HG02623 (cell line): ENCODE data around the gene SCAF1.

ENCODE experiments used
- ATAC-seq: cut with Tn5 transposase; IDR thresholded peaks from one replicate; pipeline ENCODE4 v1.9.1; 2021; ENCODE audit warnings: moderate library complexity; ENCODE audit not compliant: unreplicated experiment

SCAF1 gene, protein sequence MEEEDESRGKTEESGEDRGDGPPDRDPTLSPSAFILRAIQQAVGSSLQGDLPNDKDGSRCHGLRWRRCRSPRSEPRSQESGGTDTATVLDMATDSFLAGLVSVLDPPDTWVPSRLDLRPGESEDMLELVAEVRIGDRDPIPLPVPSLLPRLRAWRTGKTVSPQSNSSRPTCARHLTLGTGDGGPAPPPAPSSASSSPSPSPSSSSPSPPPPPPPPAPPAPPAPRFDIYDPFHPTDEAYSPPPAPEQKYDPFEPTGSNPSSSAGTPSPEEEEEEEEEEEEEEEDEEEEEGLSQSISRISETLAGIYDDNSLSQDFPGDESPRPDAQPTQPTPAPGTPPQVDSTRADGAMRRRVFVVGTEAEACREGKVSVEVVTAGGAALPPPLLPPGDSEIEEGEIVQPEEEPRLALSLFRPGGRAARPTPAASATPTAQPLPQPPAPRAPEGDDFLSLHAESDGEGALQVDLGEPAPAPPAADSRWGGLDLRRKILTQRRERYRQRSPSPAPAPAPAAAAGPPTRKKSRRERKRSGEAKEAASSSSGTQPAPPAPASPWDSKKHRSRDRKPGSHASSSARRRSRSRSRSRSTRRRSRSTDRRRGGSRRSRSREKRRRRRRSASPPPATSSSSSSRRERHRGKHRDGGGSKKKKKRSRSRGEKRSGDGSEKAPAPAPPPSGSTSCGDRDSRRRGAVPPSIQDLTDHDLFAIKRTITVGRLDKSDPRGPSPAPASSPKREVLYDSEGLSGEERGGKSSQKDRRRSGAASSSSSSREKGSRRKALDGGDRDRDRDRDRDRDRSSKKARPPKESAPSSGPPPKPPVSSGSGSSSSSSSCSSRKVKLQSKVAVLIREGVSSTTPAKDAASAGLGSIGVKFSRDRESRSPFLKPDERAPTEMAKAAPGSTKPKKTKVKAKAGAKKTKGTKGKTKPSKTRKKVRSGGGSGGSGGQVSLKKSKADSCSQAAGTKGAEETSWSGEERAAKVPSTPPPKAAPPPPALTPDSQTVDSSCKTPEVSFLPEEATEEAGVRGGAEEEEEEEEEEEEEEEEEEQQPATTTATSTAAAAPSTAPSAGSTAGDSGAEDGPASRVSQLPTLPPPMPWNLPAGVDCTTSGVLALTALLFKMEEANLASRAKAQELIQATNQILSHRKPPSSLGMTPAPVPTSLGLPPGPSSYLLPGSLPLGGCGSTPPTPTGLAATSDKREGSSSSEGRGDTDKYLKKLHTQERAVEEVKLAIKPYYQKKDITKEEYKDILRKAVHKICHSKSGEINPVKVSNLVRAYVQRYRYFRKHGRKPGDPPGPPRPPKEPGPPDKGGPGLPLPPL

DNA sequence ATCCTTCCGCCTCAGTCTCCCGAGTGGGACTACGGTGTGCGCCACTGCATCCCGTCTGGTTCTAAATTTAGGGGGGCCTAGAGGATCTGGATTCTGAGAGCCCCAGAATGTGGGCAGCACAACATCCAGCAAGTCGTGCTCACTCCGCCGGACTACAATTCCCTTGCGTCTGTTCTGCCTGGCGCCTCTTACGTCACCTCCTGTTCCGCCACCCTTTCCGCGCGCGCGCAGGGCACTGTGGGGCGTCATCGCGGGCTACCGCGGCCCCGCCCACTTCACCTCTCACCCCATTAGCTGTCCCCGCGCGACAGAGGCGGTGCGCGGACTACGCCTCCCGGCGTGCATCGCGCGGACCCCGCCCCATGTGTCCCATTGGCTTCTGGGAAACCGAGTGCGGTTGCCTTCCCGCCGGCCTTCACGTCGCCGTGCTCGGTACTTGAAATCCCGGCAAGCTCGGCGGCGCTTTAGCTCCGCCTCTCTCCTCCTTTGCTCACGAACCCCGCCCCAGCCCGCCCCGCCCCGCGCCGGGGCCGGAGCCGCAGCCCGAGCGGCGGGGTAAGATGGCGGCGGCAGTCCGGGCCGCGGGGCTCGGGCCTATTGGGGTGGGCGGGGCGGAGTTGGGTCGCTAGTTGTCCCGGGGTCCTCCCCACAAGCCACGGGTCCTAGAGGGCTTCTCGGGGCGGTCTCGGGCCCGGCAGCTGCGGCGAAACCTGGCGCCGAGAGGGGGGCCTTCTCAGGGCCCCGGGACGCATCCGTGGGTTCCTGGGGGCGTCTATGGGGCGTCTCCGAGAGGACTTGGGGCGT, at the start of gene SCAF1:
Gene SCAF1, plus strand, starts transcription at position 522 of the 804 bp plus-strand sequence. CDS start 2,818 bp downstream, outside the sequence.
- ATAC-seq: peak; percentile 47

DNA sequence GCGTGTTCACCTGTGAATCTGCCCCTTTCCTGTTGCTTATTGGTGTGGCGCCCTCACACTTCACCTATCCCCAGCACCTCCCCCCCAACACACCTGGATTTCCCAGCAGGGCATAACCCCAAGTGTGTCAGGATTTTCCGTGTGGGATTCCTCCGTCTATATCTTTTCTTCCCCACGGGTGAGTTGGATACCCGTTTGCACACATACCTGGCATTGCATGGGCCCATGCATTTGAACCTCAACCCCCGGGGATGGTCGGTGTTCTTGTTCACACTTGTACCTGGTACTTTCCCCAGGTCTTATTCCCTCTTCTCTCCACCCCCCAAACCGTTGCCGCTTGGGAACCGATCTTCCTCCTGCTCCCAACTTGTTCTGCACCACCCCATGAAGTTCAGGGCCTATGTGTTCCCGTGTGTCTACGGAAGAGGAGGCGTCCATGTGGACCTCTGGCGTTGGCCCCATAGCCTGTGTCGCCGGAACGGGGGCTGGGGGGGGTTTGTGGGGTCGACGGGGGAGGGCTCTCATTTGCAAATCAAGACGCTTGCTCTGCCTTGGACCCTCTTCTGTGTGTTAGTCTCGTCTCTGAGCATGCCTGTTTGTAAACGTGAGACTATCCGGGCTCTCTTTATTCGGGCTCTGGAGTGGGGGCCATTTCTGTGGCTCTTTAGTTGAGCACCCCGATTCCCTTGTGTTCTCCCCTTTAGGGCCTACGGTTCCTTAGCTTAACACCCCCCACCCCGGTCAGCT, 49.4 kb upstream of the SCAF1 start:
- ATAC-seq: no peak

DNA sequence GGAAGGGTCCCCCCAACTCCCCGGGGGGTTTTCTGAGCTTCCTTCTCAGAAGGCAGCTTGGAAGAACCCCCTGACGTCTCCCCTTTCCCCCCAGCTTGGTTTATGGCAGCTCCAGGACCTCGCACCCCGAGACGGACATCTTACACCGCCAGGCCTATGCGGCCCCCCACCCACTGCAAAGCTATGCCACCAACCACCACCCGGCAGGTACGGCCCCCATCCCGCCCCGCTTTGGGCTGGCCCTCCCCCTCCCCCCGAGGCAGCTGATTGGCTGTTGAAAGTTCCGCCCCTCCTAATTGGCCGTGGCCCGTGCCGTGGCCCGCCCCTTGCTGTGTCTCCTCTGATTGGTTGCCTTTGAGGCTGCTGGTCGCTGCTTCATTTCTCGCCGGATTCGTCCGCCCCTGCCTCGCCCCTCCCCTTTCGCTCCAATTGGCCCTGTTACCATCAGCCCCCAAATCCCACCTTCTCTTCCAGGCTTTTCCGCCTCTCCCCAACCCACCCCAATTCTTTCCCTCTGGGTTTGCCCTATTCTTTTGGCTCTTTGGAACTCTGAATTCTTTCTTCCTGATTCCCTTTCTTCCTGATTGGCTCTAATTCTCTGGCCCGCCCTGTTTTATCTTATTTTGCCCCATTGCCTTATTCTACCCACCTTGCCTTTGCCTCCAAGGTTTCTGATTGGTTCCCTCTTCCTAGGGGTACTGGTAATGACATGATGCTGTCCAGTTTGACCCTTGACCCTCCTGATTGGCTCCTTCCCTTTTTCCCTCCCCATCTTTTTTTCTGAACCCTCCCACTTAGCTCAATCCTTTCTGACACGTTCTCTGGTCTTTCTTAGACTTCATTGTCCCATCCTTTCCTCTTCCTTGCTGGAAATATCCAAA, 48.5 kb upstream of the SCAF1 start:
- ATAC-seq: peak; percentile 46

DNA sequence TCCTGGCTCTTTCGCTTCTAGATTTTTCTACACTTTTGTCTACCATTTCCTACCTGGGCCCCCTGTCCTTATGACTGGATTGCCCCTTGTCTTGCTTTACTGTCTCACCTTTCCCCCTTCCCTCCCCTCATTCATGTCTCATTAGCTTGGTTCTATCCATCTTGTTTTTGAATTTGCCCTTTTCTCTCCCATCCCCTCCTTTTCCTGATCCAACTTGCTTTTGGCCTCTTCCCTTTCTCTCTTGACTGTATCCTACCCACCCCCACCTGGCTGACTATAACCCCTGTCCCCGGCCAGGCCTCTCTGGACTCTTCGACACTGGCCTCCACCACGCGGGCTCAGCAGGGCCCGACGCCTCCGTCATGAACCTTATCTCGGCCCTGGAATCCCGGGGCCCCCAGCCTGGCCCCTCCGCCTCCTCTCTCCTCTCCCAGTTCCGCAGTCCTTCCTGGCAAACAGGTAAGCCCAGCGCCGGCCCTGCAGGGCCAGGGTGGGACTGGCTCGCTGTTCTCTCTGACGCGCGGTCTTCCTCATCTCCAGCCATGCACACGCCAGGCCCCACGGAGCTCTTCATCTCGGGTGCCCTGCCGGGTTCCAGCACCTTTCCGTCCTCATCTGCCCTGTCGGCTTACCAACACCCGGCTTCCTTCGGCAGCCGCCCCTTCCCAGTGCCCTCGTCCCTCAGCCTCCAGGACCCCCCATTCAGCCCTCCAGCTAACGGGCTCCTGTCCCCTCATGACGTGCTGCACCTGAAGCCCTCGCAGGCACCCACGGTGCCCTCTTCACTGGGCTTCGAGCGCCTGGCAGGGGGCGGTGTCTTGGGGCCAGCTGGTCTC, 47.6 kb upstream of the SCAF1 start:
- ATAC-seq: no peak

DNA sequence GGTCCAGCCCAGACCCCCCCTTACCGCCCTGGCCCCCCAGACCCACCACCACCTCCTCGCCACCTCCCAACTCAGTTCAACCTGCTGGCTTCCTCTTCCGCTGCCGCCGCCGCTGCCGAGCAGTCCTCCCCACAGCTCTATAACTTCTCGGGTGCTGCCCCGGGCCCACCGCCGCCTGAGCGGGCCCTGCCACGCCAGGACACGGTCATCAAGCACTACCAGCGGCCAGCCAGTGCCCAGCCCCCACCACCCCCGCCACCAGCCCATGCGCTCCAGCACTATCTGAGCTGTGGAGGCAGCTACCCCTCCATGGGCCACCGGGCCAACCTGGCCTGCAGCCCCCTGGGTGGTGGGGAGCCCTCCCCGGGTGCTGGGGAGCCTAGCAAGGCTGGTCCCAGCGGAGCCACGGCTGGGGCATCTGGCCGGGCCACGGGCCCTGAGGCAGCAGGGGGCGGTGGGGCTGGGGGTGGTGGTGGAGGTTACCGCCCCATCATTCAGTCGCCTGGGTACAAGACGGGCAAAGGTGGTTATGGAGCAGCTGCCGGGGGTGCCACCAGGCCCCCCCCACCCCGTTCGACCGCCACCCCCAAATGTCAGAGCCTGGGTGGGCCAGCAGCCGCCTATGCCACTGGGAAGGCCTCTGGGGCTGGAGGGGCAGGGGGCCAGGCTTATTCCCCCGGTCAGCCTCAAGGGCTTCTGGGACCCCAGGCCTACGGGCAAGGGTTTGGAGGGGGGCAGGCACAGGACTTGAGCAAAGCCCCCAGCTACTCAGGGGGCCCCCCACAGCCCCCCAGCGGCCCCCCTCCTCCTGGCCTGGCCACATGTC, 46.8 kb upstream of the SCAF1 start:
- ATAC-seq: no peak

DNA sequence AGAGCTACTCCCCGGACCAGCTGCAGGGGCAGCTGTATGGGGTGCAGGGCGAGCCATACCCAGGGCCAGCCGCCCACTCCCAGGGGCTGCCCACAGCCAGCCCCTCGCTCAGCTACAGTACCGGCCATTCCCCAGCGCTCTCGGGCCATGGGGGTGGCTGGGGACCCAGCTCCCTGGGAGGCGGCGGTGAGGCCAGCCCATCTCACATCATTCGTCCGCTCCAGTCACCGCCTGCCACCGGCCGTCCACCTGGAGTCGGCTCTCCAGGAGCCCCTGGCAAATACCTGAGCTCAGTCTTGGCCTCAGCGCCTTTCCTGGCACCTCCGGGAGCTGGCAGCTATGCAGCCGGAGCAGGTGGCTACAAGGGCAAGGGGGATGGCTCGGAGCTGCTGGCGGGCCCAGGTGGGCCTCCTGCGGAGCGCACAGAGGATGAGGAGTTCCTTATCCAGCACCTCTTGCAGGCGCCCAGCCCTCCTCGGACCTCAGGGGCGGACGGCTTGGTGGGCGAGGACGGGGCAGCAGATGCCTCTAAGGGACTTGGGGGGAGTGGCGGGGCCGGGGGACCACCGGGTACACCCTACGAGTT, 46.1 kb upstream of the SCAF1 start:
- ATAC-seq: no peak

DNA sequence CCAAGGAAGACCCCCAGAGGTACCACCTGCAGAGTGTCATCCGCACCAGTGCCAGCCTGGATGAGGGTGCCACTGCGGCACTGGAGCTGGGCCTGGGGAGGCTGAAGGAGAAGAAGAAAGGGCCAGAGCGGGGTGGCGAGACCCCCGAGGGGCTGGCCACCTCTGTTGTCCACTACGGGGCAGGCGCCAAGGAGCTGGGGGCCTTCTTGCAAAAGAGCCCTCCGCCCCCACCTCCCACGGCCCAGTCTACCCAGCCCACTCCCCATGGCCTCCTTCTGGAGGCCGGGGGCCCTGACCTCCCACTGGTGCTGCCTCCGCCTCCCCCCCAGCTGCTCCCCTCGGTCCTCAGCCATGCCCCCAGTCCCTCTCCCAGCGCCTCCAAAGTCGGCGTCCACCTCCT, 45.6 kb upstream of the SCAF1 start:
- ATAC-seq: no peak

DNA sequence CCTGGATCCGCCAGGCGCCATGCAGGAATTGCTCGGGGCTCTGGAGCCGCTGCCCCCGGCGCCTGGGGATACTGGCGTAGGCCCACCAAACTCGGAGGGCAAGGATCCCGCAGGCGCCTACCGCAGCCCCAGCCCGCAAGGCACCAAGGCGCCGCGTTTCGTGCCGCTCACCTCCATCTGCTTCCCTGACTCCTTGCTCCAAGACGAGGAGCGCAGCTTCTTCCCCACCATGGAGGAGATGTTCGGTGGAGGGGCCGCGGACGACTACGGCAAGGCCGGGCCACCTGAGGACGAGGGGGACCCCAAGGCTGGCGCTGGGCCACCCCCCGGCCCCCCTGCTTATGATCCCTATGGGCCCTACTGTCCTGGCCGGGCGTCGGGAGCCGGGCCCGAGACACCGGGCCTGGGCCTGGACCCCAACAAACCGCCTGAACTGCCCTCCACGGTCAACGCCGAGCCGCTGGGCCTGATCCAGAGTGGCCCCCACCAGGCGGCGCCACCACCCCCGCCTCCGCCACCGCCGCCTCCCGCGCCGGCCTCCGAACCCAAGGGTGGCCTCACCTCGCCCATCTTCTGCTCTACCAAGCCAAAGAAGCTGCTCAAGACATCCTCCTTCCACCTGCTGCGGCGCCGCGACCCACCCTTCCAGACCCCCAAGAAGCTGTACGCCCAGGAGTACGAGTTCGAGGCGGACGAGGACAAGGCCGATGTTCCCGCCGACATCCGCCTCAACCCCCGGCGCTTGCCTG, 44.9 kb upstream of the SCAF1 start:
- ATAC-seq: no peak

DNA sequence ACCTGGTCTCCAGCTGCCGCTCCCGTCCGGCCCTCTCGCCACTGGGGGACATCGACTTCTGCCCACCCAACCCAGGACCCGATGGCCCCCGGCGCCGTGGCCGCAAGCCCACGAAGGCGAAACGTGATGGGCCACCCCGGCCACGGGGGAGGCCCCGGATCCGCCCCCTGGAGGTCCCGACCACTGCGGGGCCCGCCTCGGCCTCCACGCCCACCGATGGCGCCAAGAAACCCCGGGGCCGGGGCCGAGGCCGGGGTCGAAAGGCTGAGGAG, 44.4 kb upstream of the SCAF1 start:
- no peak for ATAC-seq

DNA sequence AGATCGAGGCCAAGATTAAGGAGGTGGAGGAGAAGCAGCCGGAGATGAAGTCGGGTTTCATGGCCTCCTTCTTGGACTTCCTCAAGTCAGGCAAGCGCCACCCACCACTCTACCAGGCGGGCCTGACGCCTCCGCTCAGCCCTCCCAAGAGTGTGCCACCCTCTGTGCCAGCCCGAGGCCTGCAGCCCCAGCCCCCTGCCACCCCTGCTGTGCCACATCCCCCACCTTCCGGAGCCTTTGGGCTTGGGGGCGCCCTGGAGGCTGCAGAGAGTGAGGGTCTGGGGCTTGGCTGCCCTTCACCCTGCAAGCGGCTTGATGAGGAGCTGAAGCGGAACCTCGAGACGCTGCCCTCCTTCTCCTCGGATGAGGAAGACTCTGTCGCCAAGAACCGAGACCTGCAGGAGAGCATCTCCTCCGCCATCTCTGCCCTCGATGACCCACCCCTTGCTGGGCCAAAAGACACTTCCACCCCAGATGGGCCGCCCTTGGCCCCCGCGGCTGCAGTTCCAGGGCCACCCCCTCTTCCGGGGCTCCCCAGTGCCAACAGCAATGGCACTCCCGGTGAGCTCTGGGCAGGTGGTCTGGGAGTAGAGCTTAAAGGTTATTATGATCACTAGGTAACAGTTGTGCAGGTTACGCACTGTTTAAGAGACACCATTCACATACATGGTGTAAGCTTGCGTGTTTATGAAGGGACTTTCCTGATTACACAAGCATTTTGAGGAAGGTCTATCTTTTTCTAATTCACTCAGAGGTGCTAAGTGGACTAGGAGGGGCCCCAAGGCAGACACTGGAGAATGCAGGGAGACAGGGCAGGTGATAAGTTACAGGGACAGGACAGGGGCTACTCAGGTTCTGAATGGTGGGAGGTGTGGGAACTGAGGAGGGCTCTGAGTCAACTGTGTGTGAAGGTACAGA, 42.4 kb upstream of the SCAF1 start:
- no peak for ATAC-seq

DNA sequence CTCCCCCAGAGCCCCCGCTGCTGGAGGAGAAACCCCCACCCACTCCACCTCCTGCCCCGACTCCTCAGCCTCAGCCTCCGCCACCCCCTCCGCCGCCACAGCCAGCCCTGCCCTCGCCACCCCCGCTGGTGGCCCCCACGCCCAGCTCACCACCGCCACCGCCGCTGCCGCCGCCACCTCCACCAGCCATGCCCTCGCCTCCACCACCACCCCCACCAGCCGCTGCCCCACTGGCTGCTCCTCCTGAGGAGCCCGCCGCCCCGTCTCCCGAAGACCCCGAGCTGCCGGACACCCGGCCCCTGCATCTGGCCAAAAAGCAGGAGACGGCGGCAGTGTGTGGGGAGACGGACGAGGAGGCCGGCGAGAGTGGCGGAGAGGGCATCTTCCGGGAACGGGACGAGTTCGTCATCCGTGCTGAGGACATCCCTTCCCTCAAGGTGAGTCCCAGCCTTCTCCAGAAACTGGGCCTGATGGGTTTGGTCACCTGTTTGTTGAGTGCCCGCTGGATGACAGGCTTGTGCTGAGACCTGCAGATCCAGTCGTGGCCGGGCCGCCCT, 40.4 kb upstream of the SCAF1 start:
- ATAC-seq: no peak

DNA sequence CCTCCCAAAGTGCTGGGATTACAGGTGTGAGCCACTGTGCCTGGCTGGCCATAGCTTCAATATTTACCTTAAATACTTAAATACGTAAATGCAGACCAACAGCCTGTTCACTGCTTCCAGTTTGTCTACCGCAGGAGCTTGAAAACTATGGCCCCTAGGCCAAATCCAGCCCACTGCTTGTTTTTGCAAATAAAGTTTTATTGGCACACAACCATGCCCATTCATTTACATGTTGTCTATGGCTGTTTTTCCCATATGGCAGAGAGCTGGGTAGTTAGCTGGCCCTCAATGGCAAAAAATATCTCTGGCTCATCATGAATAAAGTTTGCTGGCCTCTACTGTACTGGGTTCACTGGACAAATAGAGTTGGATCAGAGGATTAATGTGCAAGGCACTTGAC, 39.2 kb upstream of the SCAF1 start:
- no peak for ATAC-seq

DNA sequence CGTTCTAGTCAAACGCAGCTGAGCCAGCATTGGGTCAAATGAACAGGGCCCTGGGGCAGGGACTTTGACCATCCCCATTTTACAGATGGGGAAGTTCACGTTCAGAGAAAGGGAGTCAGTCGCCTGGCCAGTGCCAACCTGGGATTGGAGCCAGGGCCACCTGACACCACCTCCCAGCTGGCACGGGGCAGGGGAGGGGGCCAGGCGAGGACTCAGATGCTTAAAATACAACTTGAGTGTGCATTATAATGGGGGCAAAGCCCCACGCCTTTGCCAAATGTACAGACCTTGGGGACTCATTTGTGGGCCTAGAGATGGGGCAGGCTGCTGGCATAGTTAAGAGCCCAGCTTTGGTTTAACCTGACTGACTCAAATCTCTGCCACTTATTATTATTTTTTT, 36.4 kb upstream of the SCAF1 start:
- no peak for ATAC-seq

DNA sequence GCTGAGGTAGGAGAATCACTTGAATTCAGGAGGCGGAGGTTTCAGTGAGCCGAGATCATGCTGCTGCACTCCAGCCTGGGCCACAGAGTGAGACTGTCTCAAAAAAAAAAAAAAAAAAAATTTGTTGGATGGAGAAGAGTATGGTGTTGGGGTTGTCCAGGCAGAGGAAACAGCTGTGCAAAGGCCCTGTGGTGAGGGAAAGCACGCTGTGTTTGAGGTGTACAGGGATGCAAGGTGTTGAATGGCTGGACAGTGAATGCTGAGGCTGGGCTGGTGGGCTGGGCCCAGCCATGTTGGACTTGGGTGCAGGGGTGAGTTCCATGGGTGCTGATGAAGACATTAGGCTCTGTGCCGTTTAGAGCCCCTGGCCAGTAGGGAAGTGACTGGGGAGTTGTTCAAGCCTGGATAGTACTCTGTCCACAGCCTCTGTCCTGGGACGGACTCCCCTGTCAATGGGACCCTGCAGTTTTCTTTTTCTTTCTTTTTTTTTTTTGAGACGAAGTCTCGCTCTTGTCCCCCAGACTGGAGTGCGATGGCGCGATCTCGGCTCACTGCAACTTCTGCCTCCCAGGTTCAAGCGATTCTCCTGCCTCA, 32.4 kb upstream of the SCAF1 start:
- ATAC-seq: no peak
